Frontal cortex (tissue), 4 donors: Measurements from ENCODE around the gene RCBTB1. TPM values are rescaled to one million over a fixed set of nuclear protein-coding genes. Genes with fewer than 3 reads are reported as not detected.
"Not testable (repeated sequence)": the region's sequence is repeated elsewhere in the genome, so short reads cannot be mapped to it uniquely, and the experiment has no call there.

Experiments used
- DNase-seq, 2 donors: peaks; one replicate each; pipeline ENCODE4 v3.0.0; 2012; ENCODE audit warnings: low spot score in 2 of 2
- FAIRE-seq: peaks from 2 replicates; lab custom pipeline; 2012; peaks lifted over from hg19 to GRCh38; lab: Jason Lieb, UNC
- total RNA-seq: library from RNA; depleted of rRNA; stranded (reverse); fragments of >200 nt; gene quantifications from one replicate; pipeline ENCODE4 v1.2.3, GENCODE V29; 2014
- donor health status: control.
- donor health status: control.
- donor health status: control.

The RCBTB1 gene
- total RNA-seq: 15.5 TPM

DNA sequence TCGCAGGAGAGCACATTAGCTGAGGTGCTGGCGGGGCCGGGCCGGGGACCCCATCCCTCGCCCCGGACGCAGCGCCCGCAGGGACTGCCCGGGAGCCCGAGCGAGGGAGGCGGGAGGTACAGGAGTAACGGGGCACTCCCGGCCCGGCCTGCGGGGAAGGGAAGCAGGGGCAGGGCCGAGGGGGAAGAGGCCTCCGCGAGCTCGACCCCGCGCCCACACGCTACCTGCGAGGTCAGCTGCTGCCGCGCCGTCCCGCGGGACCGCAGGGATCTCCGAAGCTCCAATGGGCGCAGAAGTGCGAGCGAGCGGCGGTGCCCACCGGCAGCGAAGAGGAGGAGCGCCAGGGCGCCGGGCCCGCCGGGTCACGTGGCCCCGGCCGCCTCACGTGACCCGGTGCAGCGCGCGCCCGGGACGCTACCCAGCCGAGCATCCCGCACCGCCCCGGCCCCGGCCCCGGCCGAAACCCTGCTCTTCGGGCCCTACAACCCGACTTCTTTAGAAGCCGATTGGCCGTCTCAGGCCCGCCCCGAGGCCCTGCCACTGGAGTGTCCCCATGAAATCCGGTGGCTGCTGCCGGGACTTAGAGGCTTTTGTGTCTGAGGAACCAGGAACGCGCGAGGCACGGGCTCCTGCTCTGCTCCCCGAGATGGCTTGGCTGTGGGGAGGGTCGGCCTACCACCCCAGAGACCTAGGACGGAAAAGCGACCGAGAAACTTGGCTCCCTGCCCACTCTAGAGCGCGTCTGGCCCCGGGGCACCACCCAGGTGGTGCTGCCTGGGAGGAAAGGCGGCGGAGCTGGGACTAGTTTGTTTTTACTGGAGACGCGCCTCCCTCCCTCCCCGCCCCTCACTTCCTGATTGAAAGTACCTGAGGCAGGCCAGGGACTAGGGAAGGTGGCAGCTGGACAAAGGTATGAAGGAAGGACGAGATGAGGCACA lies at the start of gene RCBTB1:
TSS of gene RCBTB1 (minus strand) at position 339 of the 938 bp plus-strand sequence. CDS start 18,279 bp downstream, outside the sequence.
- DNase-seq (peak; percentile 96 to 97), FAIRE-seq (no peak)

DNA sequence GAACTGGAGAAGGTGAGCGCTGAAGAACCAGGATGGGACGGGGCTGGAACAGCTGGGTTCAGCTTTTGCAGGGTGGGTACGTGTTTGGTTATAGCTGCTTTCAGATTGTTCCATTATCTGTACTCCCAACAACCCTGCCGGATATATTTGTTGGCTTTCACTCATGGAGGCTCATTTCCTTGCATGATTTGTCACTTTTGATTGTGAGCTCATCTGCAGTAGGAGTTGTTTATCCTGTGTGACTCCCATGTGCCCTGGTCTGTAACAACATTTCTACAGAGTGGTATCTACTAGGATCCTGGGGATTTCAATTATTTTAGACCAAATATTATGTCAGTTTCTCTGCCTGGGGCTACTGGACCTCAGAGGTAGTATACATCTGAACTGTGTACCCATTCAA lies 48.4 kb upstream of the RCBTB1 start:
- no peak for DNase-seq
- no peak for FAIRE-seq

DNA sequence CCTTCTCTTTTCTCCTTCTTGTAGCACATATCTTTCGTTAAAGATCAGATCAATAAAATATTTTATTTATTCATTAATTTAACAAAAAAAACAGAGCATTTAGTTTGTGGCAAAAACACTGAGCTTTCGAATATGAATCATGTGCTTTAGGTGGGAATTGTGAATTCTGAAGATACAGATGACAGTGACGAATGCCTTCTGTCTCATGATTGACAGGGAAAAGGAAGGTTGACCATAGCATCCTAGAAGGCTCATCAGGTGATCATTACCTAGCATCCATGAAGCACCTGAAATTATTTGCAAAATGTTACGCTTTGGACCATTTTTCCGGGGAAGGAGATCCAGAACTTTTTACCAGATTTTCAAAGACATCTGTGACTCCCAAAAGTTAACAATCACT lies 46.8 kb upstream of the RCBTB1 start:
- DNase-seq: no peak
- FAIRE-seq: no peak

DNA sequence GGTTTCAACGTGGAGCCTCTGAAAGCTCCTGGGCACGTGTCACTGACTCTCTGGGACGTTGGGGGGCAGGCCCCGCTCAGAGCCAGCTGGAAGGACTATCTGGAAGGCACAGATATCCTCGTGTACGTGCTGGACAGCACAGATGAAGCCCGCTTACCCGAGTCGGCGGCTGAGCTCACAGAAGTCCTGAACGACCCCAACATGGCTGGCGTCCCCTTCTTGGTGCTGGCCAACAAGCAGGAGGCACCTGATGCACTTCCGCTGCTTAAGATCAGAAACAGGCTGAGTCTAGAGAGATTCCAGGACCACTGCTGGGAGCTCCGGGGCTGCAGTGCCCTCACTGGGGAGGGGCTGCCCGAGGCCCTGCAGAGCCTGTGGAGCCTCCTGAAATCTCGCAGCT lies 45.2 kb upstream of the RCBTB1 start:
- DNase-seq: no peak
- FAIRE-seq: no peak

DNA sequence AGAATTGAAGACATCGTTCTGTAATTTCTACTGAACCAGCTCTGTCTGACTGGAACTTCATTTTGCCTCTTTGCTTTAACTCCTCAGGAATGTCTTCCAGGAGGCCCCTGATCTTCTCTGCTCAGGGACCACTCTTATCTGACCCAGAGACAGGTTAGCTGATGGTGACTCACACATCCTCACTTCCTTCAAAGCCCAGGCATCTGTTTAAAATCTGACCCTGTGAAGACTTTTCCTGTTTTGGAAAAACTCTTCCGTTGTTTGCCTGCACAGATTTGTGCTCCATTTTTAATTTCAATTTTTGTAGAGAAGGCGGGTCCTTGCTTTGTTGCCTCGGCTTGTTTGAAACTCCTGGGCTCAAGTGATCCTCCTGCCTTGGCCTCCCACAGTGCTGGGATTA lies 44.6 kb upstream of the RCBTB1 start:
- FAIRE-seq (no peak), DNase-seq (no peak)

DNA sequence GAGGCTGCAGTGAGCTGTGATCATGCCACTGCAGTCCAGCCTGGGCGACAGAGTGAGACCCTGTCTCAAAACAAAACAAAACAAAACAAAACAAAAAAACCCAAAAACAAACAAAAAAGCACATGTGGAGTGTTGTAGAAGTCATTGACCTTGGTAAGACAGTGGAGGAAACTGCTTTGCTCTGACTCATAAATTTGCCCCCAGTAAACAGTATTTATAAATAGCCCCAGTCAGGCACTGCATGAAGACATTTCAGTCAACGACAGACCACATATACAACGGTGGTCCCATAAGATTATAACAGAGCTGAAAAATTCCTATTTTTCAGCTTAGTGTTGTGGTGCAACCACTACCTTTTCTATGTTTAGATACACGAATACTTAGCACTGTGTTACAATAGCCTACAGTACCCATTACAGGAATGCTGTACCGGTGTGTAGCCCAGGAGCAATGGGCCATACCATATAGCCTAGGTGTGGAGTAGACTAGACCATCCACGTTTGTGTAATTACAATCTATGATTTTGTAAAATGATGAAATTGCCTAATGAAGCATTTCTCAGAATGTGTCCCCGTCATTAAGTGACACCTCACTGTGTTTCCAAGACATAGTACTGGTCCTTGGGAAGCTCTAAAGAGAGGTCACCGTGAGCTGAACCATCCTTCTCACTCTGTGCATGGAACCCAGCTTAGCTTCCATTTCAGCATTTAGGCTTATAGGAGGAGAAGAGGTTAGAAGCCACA lies 44.0 kb upstream of the RCBTB1 start:
- FAIRE-seq (no peak), DNase-seq (no peak)

DNA sequence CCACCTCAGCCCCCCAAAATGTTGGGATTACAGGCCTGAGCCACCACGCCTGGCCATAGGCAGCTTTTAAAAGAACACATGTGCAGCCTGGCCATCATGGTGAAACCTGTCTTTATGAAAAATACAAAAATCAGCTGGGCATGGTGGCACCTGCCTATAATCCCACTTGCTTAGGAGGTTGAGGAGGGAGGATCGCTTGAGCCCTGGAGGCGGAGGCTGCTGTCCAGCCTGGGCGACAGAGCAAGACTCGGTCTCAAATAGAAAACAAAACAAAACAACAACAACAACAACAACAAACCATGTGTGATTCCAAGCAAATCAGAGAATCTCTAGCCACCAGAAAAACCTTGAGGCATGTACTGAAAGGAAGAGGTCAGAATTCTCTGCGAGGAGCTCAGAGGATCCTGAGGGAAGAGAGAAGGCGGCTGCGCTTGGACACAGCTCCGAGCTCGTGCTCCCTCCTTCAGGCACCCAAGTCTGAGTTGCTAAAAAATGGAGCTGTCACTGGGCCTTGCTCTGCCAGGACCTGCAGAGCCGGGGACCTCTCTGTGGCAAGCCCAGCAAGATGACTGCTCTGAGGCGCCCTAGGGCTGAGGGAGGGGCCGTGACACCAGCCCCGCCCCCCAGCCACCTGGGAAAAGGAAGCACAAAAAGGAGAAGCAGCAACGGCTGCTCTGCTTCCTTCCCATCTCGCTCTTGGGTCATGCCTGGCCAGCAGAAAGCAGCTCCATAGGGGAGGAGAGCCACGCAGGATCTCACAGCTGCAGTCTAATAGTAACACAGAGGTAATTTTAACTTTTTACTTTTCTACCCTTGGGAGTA lies 42.7 kb upstream of the RCBTB1 start, which contains the start of gene ARL11:
TSS of gene ARL11 (plus strand) at position 677 of the 822 bp plus-strand sequence. CDS start 1,941 bp downstream, outside the sequence.
- no peak for DNase-seq
- FAIRE-seq: no peak

DNA sequence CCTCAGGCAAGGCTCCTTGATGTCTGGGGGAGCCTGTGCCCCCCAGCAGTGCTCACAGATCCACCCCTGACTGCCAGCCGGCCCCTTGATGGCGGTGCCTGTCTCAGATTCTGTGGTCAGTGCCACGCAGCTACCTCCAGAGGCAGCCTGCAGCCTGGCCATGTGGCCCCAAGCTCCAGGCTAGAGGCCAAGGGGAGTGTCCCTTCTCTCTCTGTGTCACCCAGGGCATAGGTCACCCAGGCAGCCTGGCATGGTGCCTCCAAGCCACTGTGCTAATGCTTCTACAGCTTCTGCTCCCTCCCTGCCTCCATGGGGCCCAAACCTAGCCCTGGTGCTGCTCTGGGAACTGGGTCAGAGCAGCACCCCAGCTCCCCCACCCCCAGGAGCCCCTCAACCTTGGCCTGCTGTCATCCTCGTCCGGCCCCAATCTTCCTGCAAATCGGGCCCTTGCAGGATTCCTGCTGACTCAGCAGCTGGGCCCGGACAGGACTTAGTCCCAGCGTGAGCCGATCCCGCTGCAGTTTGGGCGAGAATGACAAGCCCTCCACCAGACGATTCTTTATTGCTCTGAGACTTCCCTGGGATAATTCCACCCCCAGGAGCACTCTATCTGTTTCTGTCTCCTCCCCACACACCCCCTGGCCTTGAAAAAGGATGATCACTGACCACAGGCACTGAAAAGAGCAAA lies 40.2 kb upstream of the RCBTB1 start:
- DNase-seq (peak in 1 of 2 donors; percentile 21), FAIRE-seq (no peak)

DNA sequence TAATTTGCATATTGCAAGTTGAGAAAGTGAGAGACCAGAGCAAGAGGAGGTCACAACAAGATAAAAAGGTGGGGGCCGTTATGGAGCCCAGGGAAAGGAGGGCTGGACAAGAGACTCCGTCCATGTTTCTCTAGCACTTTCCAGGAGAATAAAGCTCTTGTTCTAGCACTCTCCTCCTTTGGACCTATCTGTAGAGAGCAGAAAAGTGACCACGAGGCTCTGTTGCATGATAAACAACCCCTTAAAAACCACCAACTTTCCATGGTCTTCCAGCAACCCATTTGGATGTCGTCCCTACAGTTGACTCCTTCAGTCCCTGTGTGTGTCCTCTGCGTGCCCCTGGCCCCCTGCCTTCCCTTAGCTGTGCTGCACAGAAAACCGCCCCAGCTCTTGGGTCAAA lies 38.9 kb upstream of the RCBTB1 start:
- no peak for DNase-seq
- FAIRE-seq: no peak

DNA sequence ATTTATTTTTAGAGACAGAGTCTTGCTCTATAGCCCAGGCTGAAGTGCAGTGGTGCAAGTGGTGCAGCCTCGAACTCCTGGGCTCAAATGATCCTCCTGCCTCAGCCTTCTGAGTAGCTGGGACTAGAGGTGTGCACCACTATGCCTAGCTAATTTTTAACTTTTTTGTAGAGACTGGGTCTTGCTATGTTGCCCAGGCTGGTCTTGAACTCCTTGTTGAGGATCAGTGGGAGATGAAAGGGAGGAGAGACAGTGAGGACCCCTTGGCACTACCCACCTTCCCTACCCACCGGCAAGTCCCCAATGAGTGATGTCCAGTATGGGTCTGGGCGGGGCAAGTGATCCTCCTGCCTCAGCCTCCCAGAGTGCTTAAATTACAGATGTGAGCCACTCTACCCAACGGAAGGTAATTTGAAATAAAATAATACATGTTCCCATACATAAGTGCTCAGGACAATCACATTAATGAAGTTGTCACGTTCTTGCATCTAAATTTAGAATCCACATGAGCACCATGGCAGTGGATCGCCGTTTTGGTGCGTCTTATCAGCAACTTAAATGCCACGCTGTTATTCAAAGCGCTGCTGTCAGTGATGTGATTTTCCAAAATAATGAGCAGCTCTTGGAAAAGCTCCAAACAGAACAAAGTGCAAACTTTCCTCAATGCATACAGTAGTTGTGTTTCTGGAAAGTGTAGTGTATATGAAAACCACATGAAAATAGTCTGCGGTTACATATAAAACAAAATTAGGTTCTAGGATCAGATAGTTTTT lies 37.0 kb upstream of the RCBTB1 start:
- DNase-seq: no peak
- no peak for FAIRE-seq

DNA sequence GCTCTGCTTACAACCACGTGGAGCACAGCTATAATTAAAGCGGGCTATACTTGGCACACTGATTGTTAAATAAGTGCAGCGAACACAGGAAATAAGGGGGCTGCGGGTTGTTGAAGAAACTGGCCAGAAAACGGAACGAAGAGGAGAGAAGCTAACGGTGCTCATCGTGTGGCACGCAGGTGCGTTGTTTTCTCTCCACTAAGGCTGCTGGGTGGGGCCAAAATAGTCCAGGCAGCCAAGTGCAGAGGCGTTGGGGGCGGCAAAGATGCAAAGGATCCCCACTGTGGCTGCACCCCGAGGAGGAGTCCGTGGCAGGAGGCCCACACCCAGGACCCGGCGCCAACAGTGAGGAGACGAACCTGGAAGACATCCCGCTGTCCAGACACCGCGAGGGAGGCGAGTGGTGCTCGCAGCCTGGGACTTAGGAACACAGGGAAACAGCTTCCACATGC lies 34.8 kb upstream of the RCBTB1 start:
- DNase-seq (no peak), FAIRE-seq (no peak)

DNA sequence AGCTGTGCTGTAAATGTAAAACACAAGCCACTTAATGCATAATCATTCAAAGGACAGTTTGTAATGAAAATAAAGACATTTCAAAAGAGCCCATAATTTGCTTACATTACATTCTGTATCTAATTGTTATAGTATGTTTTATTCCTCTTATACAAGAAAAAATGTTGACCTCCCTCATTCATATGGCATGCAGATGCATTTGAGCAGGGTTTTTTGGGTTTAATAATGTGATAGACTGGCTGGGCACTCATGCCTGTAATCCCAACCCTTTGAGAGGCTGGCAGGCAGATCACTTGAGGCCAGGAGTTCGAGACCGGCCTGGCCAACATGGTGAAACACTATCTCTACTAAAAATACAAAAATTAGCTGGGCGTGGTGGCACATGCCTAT lies 31.3 kb upstream of the RCBTB1 start:
- no peak for DNase-seq
- no peak for FAIRE-seq

DNA sequence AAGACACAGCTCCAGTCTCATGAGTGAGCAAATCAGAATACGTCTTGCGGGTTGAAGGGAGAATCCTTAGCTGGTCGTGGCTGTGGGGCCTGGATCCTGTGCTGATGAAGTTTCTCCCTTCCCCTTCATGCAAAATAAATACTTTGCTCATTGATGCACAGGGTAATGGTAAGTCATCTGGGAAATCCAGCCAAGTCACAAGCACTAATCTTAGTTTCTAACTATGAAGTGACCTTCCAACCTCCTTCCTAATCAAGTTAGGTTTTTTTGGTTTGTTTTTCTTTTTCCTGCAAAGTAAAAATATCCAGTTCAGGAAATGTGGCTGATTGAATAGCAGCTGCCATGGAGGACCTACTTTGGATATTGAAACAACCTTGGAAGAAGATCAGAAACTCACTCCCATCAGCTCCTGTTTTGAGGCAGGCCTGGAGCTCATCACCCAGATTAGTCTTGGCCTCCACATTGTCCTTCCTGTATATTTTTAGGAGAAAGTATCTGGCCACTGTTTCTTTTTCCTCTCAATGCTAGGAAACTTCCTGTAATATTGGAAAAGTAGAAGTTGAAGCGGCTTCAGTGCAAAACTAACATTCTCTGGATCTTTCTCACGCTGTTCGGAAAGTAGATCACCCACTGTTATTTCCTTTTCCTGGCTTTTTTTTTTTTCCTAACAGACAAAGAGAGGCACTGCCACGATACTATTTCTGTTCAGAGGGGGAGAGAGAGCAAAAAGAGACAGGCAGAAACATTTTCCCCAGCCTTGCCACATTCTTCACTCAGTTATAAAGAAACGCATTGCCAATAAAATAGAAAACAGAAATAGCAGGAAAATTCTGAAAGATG lies 30.7 kb upstream of the RCBTB1 start:
- FAIRE-seq: no peak
- DNase-seq: no peak

DNA sequence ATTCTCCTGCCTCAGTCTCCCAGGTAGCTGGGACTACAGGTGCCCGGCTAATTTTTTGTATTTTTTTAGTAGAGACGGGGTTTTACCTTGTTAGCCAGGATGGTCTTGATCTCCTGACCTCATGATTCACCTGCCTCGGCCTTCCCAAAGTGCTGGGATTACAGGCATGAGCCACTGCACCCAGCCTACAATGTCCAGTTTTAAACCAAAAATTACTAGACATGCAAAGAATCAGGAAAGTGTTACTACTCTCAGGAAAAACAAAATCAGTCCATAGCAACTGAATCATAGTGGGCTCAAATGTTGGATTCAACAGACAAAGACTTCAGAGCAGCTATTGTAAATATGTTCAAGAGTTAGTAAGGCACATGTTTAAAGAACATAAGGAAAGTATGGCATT lies 26.7 kb upstream of the RCBTB1 start:
- DNase-seq, FAIRE-seq: not testable (repeated sequence)

DNA sequence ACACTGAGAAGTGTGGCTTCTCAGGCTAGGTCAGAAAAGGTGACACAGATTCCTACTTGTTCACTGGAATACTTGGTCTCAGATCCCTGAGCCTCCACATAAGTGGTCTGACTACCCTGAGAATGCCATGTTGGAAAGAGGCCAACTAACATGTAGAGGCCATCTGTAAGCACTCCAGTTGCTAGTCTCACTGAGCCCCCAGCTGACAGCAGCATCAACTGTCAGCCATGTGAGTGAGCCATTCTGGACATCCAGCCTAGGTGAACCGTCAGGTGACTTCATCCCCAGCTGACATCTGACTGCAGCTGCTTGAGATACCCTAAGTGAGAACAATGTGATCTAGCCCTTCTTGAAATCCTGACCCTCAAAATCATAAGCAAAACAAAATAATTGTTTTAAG lies 24.8 kb upstream of the RCBTB1 start:
- FAIRE-seq (no peak), DNase-seq (no peak)

DNA sequence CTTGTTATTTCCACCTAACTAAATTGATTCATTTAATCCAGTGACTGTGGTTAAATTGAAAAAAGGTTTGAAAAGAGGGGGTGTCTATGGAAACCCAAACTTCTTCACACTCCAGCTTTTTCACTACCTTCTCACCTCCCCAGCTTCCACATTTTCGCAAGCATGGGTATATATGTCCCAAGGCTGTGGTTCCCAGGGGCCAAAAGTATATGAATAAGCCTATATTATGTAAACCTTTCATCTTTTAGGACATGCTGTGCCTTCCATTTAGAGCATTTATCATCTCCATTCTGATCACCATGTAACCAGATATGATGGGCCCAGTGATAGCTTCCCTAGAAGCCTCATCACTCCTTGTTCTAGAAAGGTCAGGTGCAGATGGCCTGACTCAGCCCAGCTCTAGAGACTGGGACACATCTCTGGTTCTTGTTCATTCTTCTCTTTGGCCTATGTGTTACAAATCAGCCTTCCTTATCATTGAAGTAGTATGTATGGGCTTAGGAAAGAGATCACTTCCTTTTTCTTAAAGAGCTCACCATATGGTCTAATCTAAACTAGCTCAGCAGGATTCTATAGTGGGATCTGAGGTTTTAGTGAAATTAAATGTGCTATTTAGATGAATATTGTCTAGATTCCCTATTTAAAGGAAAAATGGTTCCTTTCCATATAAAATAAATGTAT lies 23.4 kb upstream of the RCBTB1 start:
- no peak for DNase-seq
- FAIRE-seq: no peak

DNA sequence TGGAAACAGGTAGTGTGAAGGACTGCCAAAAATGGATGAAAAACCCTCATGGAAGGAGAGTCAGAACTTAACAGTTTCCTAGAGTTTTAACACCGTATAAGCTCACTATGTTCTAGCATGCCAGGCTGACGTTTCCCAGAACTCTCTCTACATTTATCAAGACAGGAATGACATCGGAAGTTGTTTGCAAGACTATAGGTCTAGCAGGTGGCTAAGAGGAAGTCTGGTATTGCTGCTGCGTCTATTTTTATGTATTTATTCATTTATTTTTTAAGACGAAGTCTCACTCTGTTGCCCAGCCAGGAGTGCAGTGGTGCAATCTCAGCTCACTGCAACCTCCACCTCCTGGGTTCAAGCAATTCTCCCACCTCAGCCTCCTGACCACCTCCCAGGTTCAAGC lies 22.4 kb upstream of the RCBTB1 start:
- FAIRE-seq (no peak), DNase-seq (no peak)
